ENCODE results near the gene NAGLU. TPM values are rescaled to one million over a fixed set of nuclear protein-coding genes. Genes with fewer than 3 reads are reported as not detected.

Gene NAGLU
- total and polyA plus RNA-seq, 2 of the 13 experiments (the other 11 are each of a cell fraction or from before 2014, with no cell fraction given): 28.2 to 40.1 TPM

GRCh38 chr17:42536048-42536371 is at the start of gene NAGLU (continued):
- TF ChIP-seq NFYB (CRISPR knock-in tag; IDR thresholded peaks at IDR 0.05): peak; percentile 87
- TF ChIP-seq ZNF441 (CRISPR knock-in tag; IDR thresholded peaks at IDR 0.05; ENCODE audit: borderline replicate concordance): no peak; the same call in 1 of the 2 replicates
- no peak for TF ChIP-seq CENPX (CRISPR knock-in tag; IDR thresholded peaks at IDR 0.05)
- TF ChIP-seq ARHGAP35 (CRISPR knock-in tag; IDR thresholded peaks at IDR 0.05; ENCODE audit: borderline replicate concordance): peak; percentile 89; the same call in 1 of the 2 replicates
- peak; percentile 92 for TF ChIP-seq PATZ1 (CRISPR knock-in tag; IDR thresholded peaks at IDR 0.05)
- TF ChIP-seq CBFB (CRISPR knock-in tag; IDR thresholded peaks at IDR 0.05): peak; percentile 46; the same call in 1 of the 2 replicates
- peak; percentile 71 for TF ChIP-seq IRF2 (CRISPR knock-in tag; IDR thresholded peaks at IDR 0.05)
- TF ChIP-seq MIER3 (CRISPR knock-in tag; IDR thresholded peaks at IDR 0.05; ENCODE audit: borderline replicate concordance): no peak; the same call in 1 of the 2 replicates
- TF ChIP-seq LRRFIP1 (CRISPR knock-in tag; conservative IDR thresholded peaks at IDR 0.05): no peak
- peak; percentile 75; the same call in 1 of the 2 replicates for TF ChIP-seq ZFP90 (CRISPR knock-in tag; IDR thresholded peaks at IDR 0.05; ENCODE audit: borderline replicate concordance)
- no peak for TF ChIP-seq HNF1A (IDR thresholded peaks at IDR 0.05; ENCODE audit: low read depth)
- no peak; the same call in 1 of the 2 replicates for TF ChIP-seq HNF1A (CRISPR knock-in tag; IDR thresholded peaks at IDR 0.05; ENCODE audit: borderline replicate concordance)
- no peak for TF ChIP-seq SRF (IDR thresholded peaks at IDR 0.05; ENCODE audit: low read depth, low read length)
- no peak for TF ChIP-seq REPIN1 (CRISPR knock-in tag; IDR thresholded peaks at IDR 0.05; ENCODE audit: borderline replicate concordance, low read depth)
- peak; percentile 43; the same call in 1 of the 2 replicates for TF ChIP-seq ZNF713 (CRISPR knock-in tag; IDR thresholded peaks at IDR 0.05)
- no peak for TF ChIP-seq MZF1 (CRISPR knock-in tag; IDR thresholded peaks at IDR 0.05; ENCODE audit: borderline replicate concordance)
- TF ChIP-seq ZBTB43 (CRISPR knock-in tag; conservative IDR thresholded peaks at IDR 0.05): peak; percentile 89
- TF ChIP-seq KDM5B (CRISPR knock-in tag; IDR thresholded peaks at IDR 0.05; ENCODE audit: borderline replicate concordance): peak; percentile 51; the same call in 1 of the 2 replicates
- TF ChIP-seq PAX8 (CRISPR knock-in tag; IDR thresholded peaks at IDR 0.05; ENCODE audit: borderline replicate concordance): no peak
- TF ChIP-seq MEIS1 (CRISPR knock-in tag; IDR thresholded peaks at IDR 0.05; ENCODE audit: borderline replicate concordance): no peak; the same call in 1 of the 2 replicates
- no peak for TF ChIP-seq SNAI1 (CRISPR knock-in tag; IDR thresholded peaks at IDR 0.05; ENCODE audit: borderline replicate concordance)

All from HepG2 (cell line).